ENCODE measurements around the gene ASB6.

- TF ChIP-seq, protein P1, sequence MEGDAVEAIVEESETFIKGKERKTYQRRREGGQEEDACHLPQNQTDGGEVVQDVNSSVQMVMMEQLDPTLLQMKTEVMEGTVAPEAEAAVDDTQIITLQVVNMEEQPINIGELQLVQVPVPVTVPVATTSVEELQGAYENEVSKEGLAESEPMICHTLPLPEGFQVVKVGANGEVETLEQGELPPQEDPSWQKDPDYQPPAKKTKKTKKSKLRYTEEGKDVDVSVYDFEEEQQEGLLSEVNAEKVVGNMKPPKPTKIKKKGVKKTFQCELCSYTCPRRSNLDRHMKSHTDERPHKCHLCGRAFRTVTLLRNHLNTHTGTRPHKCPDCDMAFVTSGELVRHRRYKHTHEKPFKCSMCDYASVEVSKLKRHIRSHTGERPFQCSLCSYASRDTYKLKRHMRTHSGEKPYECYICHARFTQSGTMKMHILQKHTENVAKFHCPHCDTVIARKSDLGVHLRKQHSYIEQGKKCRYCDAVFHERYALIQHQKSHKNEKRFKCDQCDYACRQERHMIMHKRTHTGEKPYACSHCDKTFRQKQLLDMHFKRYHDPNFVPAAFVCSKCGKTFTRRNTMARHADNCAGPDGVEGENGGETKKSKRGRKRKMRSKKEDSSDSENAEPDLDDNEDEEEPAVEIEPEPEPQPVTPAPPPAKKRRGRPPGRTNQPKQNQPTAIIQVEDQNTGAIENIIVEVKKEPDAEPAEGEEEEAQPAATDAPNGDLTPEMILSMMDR (conservative IDR thresholded peaks at IDR 0.05; ENCODE audit: low read depth in 2 of 2), result no peak
- no peak for TF ChIP-seq EZH2 (IDR thresholded peaks at IDR 0.05; ENCODE audit: low read depth, unreplicated experiment)
- no peak for TF ChIP-seq EZH2phosphoT487 (IDR thresholded peaks at IDR 0.05; ENCODE audit: unreplicated experiment)
- TF ChIP-seq POLR2AphosphoS5 (IDR thresholded peaks at IDR 0.05; ENCODE audit: low read depth), result no peak
- no peak for TF ChIP-seq ZNF114 (CRISPR knock-in tag; IDR thresholded peaks at IDR 0.05)
- TF ChIP-seq CREB1 (CRISPR knock-in tag; IDR thresholded peaks at IDR 0.05; ENCODE audit: low read depth), result no peak
- TF ChIP-seq, protein P2, sequence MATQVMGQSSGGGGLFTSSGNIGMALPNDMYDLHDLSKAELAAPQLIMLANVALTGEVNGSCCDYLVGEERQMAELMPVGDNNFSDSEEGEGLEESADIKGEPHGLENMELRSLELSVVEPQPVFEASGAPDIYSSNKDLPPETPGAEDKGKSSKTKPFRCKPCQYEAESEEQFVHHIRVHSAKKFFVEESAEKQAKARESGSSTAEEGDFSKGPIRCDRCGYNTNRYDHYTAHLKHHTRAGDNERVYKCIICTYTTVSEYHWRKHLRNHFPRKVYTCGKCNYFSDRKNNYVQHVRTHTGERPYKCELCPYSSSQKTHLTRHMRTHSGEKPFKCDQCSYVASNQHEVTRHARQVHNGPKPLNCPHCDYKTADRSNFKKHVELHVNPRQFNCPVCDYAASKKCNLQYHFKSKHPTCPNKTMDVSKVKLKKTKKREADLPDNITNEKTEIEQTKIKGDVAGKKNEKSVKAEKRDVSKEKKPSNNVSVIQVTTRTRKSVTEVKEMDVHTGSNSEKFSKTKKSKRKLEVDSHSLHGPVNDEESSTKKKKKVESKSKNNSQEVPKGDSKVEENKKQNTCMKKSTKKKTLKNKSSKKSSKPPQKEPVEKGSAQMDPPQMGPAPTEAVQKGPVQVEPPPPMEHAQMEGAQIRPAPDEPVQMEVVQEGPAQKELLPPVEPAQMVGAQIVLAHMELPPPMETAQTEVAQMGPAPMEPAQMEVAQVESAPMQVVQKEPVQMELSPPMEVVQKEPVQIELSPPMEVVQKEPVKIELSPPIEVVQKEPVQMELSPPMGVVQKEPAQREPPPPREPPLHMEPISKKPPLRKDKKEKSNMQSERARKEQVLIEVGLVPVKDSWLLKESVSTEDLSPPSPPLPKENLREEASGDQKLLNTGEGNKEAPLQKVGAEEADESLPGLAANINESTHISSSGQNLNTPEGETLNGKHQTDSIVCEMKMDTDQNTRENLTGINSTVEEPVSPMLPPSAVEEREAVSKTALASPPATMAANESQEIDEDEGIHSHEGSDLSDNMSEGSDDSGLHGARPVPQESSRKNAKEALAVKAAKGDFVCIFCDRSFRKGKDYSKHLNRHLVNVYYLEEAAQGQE (IDR thresholded peaks at IDR 0.05; ENCODE audit: unreplicated experiment), result no peak
- no peak for TF ChIP-seq STAT1 (IDR thresholded peaks at IDR 0.05; ENCODE audit: unreplicated experiment)
- no peak for TF ChIP-seq NANOG (IDR thresholded peaks at IDR 0.05; ENCODE audit: borderline replicate concordance)
- TF ChIP-seq, protein P3, sequence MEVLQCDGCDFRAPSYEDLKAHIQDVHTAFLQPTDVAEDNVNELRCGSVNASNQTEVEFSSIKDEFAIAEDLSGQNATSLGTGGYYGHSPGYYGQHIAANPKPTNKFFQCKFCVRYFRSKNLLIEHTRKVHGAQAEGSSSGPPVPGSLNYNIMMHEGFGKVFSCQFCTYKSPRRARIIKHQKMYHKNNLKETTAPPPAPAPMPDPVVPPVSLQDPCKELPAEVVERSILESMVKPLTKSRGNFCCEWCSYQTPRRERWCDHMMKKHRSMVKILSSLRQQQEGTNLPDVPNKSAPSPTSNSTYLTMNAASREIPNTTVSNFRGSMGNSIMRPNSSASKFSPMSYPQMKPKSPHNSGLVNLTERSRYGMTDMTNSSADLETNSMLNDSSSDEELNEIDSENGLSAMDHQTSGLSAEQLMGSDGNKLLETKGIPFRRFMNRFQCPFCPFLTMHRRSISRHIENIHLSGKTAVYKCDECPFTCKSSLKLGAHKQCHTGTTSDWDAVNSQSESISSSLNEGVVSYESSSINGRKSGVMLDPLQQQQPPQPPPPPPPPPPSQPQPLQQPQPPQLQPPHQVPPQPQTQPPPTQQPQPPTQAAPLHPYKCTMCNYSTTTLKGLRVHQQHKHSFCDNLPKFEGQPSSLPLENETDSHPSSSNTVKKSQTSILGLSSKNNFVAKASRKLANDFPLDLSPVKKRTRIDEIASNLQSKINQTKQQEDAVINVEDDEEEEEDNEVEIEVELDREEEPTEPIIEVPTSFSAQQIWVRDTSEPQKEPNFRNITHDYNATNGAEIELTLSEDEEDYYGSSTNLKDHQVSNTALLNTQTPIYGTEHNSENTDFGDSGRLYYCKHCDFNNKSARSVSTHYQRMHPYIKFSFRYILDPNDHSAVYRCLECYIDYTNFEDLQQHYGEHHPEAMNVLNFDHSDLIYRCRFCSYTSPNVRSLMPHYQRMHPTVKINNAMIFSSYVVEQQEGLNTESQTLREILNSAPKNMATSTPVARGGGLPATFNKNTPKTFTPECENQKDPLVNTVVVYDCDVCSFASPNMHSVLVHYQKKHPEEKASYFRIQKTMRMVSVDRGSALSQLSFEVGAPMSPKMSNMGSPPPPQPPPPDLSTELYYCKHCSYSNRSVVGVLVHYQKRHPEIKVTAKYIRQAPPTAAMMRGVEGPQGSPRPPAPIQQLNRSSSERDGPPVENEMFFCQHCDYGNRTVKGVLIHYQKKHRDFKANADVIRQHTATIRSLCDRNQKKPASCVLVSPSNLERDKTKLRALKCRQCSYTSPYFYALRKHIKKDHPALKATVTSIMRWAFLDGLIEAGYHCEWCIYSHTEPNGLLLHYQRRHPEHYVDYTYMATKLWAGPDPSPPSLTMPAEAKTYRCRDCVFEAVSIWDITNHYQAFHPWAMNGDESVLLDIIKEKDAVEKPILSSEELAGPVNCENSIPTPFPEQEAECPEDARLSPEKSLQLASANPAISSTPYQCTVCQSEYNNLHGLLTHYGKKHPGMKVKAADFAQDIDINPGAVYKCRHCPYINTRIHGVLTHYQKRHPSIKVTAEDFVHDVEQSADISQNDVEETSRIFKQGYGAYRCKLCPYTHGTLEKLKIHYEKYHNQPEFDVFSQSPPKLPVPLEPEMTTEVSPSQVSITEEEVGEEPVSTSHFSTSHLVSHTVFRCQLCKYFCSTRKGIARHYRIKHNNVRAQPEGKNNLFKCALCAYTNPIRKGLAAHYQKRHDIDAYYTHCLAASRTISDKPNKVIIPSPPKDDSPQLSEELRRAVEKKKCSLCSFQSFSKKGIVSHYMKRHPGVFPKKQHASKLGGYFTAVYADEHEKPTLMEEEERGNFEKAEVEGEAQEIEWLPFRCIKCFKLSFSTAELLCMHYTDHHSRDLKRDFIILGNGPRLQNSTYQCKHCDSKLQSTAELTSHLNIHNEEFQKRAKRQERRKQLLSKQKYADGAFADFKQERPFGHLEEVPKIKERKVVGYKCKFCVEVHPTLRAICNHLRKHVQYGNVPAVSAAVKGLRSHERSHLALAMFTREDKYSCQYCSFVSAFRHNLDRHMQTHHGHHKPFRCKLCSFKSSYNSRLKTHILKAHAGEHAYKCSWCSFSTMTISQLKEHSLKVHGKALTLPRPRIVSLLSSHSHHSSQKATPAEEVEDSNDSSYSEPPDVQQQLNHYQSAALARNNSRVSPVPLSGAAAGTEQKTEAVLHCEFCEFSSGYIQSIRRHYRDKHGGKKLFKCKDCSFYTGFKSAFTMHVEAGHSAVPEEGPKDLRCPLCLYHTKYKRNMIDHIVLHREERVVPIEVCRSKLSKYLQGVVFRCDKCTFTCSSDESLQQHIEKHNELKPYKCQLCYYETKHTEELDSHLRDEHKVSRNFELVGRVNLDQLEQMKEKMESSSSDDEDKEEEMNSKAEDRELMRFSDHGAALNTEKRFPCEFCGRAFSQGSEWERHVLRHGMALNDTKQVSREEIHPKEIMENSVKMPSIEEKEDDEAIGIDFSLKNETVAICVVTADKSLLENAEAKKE (CRISPR knock-in tag; IDR thresholded peaks at IDR 0.05), result no peak
- TF ChIP-seq JUNB (IDR thresholded peaks at IDR 0.05; ENCODE audit: unreplicated experiment), result no peak
- TF ChIP-seq, protein P4, sequence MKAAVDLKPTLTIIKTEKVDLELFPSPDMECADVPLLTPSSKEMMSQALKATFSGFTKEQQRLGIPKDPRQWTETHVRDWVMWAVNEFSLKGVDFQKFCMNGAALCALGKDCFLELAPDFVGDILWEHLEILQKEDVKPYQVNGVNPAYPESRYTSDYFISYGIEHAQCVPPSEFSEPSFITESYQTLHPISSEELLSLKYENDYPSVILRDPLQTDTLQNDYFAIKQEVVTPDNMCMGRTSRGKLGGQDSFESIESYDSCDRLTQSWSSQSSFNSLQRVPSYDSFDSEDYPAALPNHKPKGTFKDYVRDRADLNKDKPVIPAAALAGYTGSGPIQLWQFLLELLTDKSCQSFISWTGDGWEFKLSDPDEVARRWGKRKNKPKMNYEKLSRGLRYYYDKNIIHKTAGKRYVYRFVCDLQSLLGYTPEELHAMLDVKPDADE (IDR thresholded peaks at IDR 0.05), result no peak
- TF ChIP-seq ZNF331 (CRISPR knock-in tag; IDR thresholded peaks at IDR 0.05; ENCODE audit: low read depth), result no peak
Observed at GRCh38 chr9:129629251-129629820, 12.6 kb downstream of the ASB6 start.
